HG03469 (cell line): Measurements from ENCODE around the gene BCL11A.

ENCODE experiments used
- ATAC-seq: cut with Tn5 transposase; IDR thresholded peaks from one replicate; pipeline ENCODE4 v1.9.1; 2021; ENCODE audit warnings: mild to moderate bottlenecking, moderate library complexity, moderate number of reproducible peaks; ENCODE audit not compliant: unreplicated experiment

The BCL11A gene

DNA sequence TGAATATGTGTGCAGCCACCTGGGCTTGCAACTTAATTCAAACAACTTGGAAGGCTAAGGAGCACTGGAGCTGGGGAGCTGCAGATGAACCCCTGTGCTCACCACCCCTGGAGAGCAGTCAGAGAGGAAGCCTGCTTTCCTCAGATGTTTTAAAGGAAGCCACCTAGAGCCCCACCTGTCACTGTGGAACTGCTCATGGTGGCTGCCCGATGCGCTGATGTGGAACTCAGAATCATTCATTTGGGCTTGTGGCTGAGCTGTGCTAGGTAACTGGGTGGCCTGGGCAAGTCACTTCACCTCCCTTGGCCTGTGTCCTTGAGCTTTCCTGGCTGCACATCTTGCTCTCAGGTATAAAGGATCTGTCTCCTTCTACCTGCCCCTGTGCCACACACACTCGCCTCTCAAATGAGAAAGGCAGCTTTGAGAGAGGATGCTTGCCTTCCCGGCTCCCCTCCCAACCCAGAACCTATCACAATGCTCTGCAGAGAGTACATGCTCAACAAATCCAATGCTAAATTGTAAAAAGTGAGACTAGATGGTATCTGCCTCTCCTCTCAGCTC lies 41.3 kb downstream of the BCL11A start:
- no peak for ATAC-seq

DNA sequence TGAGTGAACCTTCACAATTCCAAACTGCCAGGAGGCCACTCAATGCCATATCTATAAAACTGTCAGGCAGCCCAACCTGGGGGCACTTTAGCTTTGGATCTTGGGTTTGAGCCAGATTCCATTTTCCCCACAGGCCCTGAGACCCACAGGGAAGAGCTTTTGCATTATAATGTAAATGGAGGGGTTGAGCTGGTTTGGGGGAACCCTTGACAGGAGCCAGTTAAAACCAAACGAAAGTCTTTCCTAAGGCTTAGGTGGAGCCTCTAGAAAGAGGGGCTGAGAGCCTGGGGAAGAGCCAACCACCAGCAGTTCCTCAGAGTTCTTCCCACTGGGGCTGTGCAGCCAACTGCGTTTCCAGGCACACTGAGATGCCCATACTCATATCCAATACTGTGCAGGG lies 42.7 kb downstream of the BCL11A start:
- ATAC-seq: no peak

DNA sequence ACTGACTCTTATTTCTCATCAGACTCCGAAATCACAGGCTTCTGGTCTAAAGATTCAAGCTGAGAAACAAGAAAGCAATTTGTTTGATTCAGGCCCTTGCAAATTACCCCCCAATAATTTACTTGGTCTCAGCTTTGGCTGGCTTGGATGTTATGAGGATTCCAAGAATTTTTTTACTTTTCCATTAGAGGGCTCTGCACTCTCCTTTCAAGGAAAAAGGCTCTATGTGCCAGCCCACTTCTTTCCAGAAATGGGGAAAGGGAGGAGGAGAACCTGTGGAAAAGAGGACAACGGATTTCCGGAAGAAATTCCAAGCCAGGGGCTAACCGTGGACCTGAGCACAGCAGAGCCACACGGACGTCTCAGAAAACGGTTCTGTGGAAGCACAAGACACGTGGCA lies 44.4 kb downstream of the BCL11A start:
- no peak for ATAC-seq

- no peak for ATAC-seq
These were observed 45.0 kb downstream of the BCL11A start for GRCh38 chr2:60508339-60508917.

- no peak for ATAC-seq
These were observed 46.1 kb downstream of the BCL11A start for GRCh38 chr2:60507211-60507965.

DNA sequence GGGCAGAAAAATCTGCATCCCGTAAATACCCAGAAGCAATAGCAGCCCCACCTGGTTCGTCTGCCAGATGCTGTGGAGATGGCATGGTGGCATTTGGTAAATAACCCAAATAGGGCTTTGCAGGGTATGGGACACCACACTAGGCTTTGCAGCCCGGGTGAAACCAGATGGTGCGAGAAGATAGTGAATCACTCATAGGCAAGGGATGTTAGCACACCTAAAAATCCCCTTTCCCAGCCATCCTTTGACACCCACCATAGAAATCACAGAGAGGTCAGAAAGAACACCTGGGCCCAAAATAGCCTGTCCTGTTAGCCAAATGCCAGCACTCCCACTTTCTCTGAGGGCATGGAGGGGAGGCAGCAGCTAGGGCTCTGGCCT lies 47.6 kb downstream of the BCL11A start:
- ATAC-seq: no peak

- no peak for ATAC-seq
These were observed 48.1 kb downstream of the BCL11A start for GRCh38 chr2:60505240-60505879.

- no peak for ATAC-seq
These were observed 49.4 kb downstream of the BCL11A start for GRCh38 chr2:60504049-60504448.

DNA sequence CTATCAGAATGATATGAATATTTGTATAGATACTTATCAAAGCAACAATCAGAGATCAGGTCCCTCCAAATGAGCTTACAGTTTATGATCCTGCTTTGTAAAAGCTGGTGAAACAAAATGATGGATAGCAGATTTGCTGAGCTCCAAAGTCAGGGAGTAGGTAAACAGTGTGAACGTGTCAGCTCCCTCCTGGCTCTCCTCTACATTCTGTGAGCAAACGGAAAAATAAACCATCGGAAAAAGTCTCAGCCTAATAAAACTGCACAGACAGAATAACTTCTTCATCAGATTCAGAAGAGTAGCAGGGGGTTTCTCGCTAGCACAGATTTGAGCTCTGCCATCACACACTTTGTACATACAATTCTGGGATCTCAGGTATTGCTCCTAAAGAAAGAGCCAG lies 51.3 kb downstream of the BCL11A start:
- ATAC-seq: no peak

DNA sequence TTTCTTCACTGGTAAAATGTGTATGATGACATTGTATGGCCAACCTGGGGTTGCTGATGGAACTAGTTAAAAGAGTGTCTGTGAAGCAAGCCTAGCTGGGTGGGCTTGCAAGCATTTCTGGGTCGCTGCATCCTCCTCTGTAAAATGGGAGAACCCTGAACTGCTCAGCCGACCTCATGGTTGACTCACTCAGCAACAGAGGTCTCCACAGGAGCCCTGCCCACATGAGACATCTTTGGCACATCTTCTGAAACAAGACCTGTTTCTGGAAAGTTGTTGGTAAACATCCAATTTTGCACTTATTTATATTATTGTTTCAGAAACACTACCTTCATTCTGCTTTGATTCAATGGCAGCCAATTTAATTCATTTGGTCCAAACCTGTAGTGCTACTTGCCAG lies 52.6 kb downstream of the BCL11A start:
- no peak for ATAC-seq

GRCh38 chr2:60499651-60500265 lies 53.7 kb downstream of the BCL11A start:
- ATAC-seq: no peak

- ATAC-seq: no peak
These were observed 54.5 kb downstream of the BCL11A start for GRCh38 chr2:60498816-60499429.

DNA sequence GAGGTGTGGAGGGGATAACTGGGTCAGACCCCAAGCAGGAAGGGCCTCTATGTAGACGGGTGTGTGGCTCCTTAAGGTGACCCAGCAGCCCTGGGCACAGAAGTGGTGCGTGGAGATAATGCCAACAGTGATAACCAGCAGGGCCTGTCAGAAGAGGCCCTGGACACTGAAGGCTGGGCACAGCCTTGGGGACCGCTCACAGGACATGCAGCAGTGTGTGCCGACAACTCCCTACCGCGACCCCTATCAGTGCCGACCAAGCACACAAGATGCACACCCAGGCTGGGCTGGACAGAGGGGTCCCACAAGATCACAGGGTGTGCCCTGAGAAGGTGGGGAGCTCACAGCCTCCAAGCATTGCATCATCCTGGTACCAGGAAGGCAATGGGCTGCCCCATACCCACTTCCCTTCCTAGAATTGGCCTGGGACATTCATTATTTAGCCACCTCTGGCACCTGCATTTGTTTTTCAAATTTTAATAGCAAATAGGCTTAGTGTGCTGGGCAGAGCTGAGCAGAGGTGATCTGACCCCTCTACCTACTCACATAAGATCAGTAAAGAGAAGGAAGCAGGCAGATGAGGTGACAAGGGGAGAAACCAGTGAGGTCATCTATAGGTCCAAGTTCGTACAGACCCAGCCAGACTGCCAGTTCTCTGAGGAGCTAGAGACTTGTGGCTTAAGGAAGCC lies 55.2 kb downstream of the BCL11A start:
- no peak for ATAC-seq

- ATAC-seq: no peak
These were observed 56.0 kb downstream of the BCL11A start for GRCh38 chr2:60497500-60497899.

DNA sequence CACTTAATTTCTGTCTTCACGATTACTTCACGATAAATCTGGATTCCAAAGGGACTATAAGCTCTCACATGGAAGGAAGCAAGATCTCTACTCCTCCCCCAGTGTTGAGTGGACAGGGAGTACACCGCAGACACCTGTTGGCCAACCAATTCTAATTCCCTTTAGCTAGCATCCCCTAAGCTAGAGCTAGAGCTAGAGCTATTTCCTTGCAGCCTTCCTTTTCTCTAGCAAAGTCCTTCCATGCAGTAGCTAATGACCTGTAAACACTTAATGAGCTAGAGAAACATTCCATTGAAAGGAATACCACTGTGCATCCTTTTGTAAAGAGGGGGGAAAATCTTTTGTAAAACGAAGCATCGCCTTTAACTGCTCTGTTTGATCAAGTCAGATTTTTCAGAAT lies 56.5 kb downstream of the BCL11A start:
- no peak for ATAC-seq

DNA sequence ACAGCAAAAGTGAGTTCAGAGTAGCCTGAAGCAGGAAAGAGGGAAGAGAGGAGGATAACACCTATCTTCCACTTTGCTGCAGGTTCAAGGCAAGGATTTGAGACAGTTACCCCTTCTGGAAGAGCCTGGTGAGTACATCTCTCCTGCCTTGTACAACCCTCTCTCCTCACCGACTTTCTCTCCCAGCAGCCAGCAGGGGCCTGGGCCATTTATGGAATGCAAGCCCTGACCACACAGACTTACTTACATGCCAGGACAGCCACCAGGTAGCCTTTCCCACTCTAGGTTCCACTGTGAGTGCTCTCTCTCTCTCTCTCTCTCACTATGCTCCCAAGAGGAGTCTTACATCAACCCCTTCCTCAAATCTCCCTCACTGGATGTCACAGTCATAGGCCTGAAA lies 57.0 kb downstream of the BCL11A start:
- ATAC-seq: no peak

GRCh38 chr2:60495041-60495625 lies 58.3 kb downstream of the BCL11A start:
- ATAC-seq: no peak

DNA sequence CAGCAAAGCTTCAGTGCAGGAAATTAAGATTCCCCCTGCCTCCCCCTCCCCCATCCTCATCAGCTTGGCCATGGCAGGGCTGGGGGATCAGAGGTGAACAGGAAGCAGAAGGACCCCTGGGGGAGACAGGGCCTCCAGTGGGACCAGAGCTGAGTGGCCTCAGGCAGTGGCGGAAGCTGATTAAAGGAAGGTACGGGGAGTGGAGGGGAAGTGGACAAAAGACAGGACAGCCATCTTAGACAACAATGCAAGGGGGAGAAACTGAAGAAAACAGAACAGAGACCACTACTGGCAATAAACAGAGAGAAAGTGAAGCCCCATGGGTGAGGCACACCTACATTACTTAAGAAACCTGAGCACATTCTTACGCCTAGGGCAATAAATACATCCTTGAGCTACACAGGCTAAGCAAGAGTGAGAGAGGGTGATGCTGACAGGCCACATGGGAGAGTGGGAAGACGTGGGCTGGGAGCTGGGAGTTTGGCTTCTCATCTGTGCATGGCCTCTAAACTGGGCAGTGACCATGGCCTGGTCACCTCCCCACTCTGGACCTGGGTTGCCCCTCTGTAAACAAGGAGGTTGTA lies 59.6 kb downstream of the BCL11A start:
- no peak for ATAC-seq

DNA sequence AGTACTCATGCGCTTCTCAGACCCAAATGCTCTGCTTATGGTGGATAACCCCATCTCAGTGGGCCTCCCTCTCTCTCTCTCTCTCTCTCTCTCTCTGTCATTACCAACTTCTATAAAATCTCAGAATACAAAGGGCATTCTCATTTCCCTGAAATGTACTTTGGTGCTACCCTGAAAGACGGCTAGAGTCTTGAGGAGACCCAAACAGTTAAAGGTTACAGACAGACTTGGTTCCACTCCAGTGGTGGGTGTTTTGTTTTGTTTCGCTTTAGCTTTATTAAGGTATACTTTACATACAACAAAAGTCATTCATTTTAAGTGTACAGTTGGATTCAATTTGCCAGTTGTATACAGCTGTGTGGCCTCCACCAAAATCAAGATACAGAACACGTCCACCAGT lies 60.9 kb downstream of the BCL11A start:
- no peak for ATAC-seq

- ATAC-seq: no peak
These were observed 62.6 kb downstream of the BCL11A start for GRCh38 chr2:60490848-60491247.
